HEK293 (cell line): ENCODE results near the gene STARD10.

Experiments used
- CTCF ChIA-PET: fragments of 350-600 bp; formaldehyde crosslinking; extraction: SDS; loops from one replicate; lab custom pipeline; 2021; ENCODE audit warnings: antibody characterized with exemption; lab: Yijun Ruan, JAX
- POLR2A ChIA-PET: fragments of 300-600 bp; formaldehyde crosslinking; extraction: SDS; loops from one replicate; lab custom pipeline; 2020; ENCODE audit warnings: antibody characterized with exemption, inconsistent platforms; lab: Yijun Ruan, JAX
- H3K27ac ChIP-seq: fragments of 200-500 bp; sonication (Bioruptor generic); 2 replicates; pipeline ENCODE4 v1.5.1; 2014; ENCODE audit warnings: low read depth, low read length, control low read depth, inconsistent platforms; ENCODE audit errors: extremely low read depth
- H3K36me3 ChIP-seq, 2 experiments: fragments of 200-500 bp in 1 of 2; sonication (Bioruptor generic) in 1 of 2; 1 replicate in 1 of 2; 2 replicates in 1 of 2; pipeline ENCODE4 v1.5.1; 2014 to 2017; ENCODE audit warnings: inconsistent platforms in 2 of 2, low read length in 2 of 2; ENCODE audit not compliant: control insufficient read depth in 2 of 2, insufficient read depth in 1 of 2
- H3K4me1 ChIP-seq: fragments of 200-500 bp; sonication (Bioruptor generic); 2 replicates; pipeline ENCODE4 v1.5.1; 2014; ENCODE audit warnings: mild to moderate bottlenecking, low read length, inconsistent platforms; ENCODE audit not compliant: control insufficient read depth, insufficient read depth
- H3K4me3 ChIP-seq: 2 replicates; pipeline ENCODE4 v1.5.1; 2011; ENCODE audit warnings: low read depth, mild to moderate bottlenecking, control low read depth, low read length, moderate library complexity
- H3K9me3 ChIP-seq: fragments of 200-500 bp; sonication (Bioruptor generic); 2 replicates; pipeline ENCODE4 v1.5.1; 2014; ENCODE audit warnings: low read depth, low read length, inconsistent platforms; ENCODE audit not compliant: control insufficient read depth, insufficient read depth
- AEBP2 ChIP-seq: fragments of 450-650 bp; formaldehyde crosslinking; IDR thresholded peaks from 2 replicates; pipeline ENCODE4 v1.5.1; 2016; ENCODE audit warnings: missing biosample characterization, missing genetic modification characterization, borderline replicate concordance
- ELK4 ChIP-seq: IDR thresholded peaks from 2 replicates; pipeline ENCODE4 v1.6.1; 2011; ENCODE audit warnings: mild to moderate bottlenecking, low read depth, low read length, borderline replicate concordance
- GLI4 ChIP-seq: fragments of 450-650 bp; formaldehyde crosslinking; IDR thresholded peaks from 2 replicates; pipeline ENCODE4 v1.5.1; 2016; ENCODE audit warnings: missing biosample characterization, missing genetic modification characterization
- GLIS2 ChIP-seq: fragments of 450-650 bp; formaldehyde crosslinking; IDR thresholded peaks from 2 replicates; pipeline ENCODE4 v1.5.1; 2016; ENCODE audit warnings: missing biosample characterization, missing genetic modification characterization
- KLF1 ChIP-seq: fragments of 450-650 bp; formaldehyde crosslinking; IDR thresholded peaks from 2 replicates; pipeline ENCODE4 v1.5.1; 2016; ENCODE audit warnings: missing biosample characterization, missing genetic modification characterization
- PRDM1 ChIP-seq: fragments of 450-650 bp; formaldehyde crosslinking; IDR thresholded peaks from 2 replicates; pipeline ENCODE4; 2016; ENCODE audit warnings: missing biosample characterization, missing genetic modification characterization
- PRDM4 ChIP-seq: fragments of 450-650 bp; formaldehyde crosslinking; IDR thresholded peaks from 2 replicates; pipeline ENCODE4 v1.5.1; 2017; ENCODE audit warnings: missing biosample characterization, missing genetic modification characterization
- TCF7L2 ChIP-seq: IDR thresholded peaks from 2 replicates; pipeline ENCODE4 v1.6.1; 2011; ENCODE audit warnings: low read depth, mild to moderate bottlenecking, inconsistent platforms, low read length, moderate library complexity, borderline replicate concordance
- TRIM28 ChIP-seq: IDR thresholded peaks from 2 replicates; pipeline ENCODE4 v1.6.1; 2011; ENCODE audit warnings: low read length, control low read depth, borderline replicate concordance
- ZFHX2 ChIP-seq: fragments of 450-650 bp; formaldehyde crosslinking; conservative IDR thresholded peaks from 2 replicates; pipeline ENCODE4 v1.5.1; 2016; ENCODE audit warnings: missing biosample characterization, missing genetic modification characterization
- ZNF169 ChIP-seq: fragments of 450-650 bp; formaldehyde crosslinking; IDR thresholded peaks from 2 replicates; pipeline ENCODE4 v1.5.1; 2016; ENCODE audit warnings: missing biosample characterization, missing genetic modification characterization
- ZNF37A ChIP-seq: fragments of 450-650 bp; IDR thresholded peaks from 2 replicates; pipeline ENCODE4 v1.5.1; 2018; ENCODE audit warnings: missing biosample characterization, missing genetic modification characterization
- ZNF394 ChIP-seq: fragments of 450-650 bp; formaldehyde crosslinking; IDR thresholded peaks from 2 replicates; pipeline ENCODE4 v1.5.1; 2016; ENCODE audit warnings: missing biosample characterization, missing genetic modification characterization, mild to moderate bottlenecking, moderate library complexity, borderline replicate concordance
- ZNF398 ChIP-seq: fragments of 450-650 bp; formaldehyde crosslinking; IDR thresholded peaks from 2 replicates; pipeline ENCODE4 v1.5.1; 2017; ENCODE audit warnings: missing biosample characterization, missing genetic modification characterization
- ZNF404 ChIP-seq: fragments of 450-650 bp; formaldehyde crosslinking; IDR thresholded peaks from 2 replicates; pipeline ENCODE4 v1.5.1; 2017; ENCODE audit warnings: missing biosample characterization, missing genetic modification characterization
- ZNF48 ChIP-seq: fragments of 450-650 bp; formaldehyde crosslinking; IDR thresholded peaks from 2 replicates; pipeline ENCODE4 v1.5.1; 2016; ENCODE audit warnings: missing biosample characterization, missing genetic modification characterization
- ZNF488 ChIP-seq: fragments of 450-650 bp; formaldehyde crosslinking; IDR thresholded peaks from 2 replicates; pipeline ENCODE4 v1.5.1; 2016; ENCODE audit warnings: missing biosample characterization, missing genetic modification characterization
- ZNF521 ChIP-seq: fragments of 450-650 bp; formaldehyde crosslinking; IDR thresholded peaks from 2 replicates; pipeline ENCODE4 v1.5.1; 2017; ENCODE audit warnings: missing biosample characterization, mild to moderate bottlenecking, missing genetic modification characterization
- ZNF529 ChIP-seq: fragments of 450-650 bp; formaldehyde crosslinking; IDR thresholded peaks from 2 replicates; pipeline ENCODE4 v1.5.1; 2017; ENCODE audit warnings: missing genetic modification characterization, missing biosample characterization; ENCODE audit not compliant: insufficient replicate concordance
- ZNF530 ChIP-seq: fragments of 450-650 bp; formaldehyde crosslinking; IDR thresholded peaks from 2 replicates; pipeline ENCODE4 v1.5.1; 2016; ENCODE audit warnings: low read depth, missing biosample characterization, missing genetic modification characterization
- ZNF555 ChIP-seq: fragments of 450-650 bp; formaldehyde crosslinking; conservative IDR thresholded peaks from 2 replicates; pipeline ENCODE4 v1.5.1; 2017; ENCODE audit warnings: missing biosample characterization, mild to moderate bottlenecking, missing genetic modification characterization, inconsistent platforms
- ZNF560 ChIP-seq: fragments of 450-650 bp; formaldehyde crosslinking; IDR thresholded peaks from 2 replicates; pipeline ENCODE4 v1.5.1; 2017; ENCODE audit warnings: missing biosample characterization, missing genetic modification characterization, borderline replicate concordance
- ZNF596 ChIP-seq: fragments of 450-650 bp; IDR thresholded peaks from 2 replicates; pipeline ENCODE4 v1.5.0; 2018; ENCODE audit warnings: missing biosample characterization, mild to moderate bottlenecking, missing genetic modification characterization, moderate library complexity
- ZNF629 ChIP-seq: fragments of 450-650 bp; formaldehyde crosslinking; IDR thresholded peaks from 2 replicates; pipeline ENCODE4 v1.5.1; 2017; ENCODE audit warnings: missing biosample characterization, missing genetic modification characterization
- ZNF645 ChIP-seq: fragments of 450-650 bp; formaldehyde crosslinking; IDR thresholded peaks from 2 replicates; pipeline ENCODE4; 2016; ENCODE audit warnings: missing biosample characterization, missing genetic modification characterization
- ZNF747 ChIP-seq: fragments of 450-650 bp; formaldehyde crosslinking; IDR thresholded peaks from 2 replicates; pipeline ENCODE4 v1.5.1; 2016; ENCODE audit warnings: missing biosample characterization, missing genetic modification characterization
- ZNF777 ChIP-seq: fragments of 450-650 bp; formaldehyde crosslinking; IDR thresholded peaks from 2 replicates; pipeline ENCODE4 v1.5.1; 2017; ENCODE audit warnings: missing biosample characterization, missing genetic modification characterization, borderline replicate concordance
- ZSCAN23 ChIP-seq: fragments of 450-650 bp; formaldehyde crosslinking; IDR thresholded peaks from 2 replicates; pipeline ENCODE4 v1.5.1; 2016; ENCODE audit warnings: missing biosample characterization, missing genetic modification characterization

STARD10 gene

GRCh38 chr11:72826191-72826941, 32.5 kb upstream of the STARD10 start:
- CTCF ChIA-PET, result interaction anchor here (0.6 kb wide), 1 partner anchor 100 kb away, joined by 3 read pairs; no protein-coding TSS in a partner anchor
- no peak for TF ChIP-seq ZFHX2 (tag by site-specific recombination)
- TF ChIP-seq ZNF529, result no peak
- no peak for TF ChIP-seq TRIM28
- TF ChIP-seq ELK4, result no peak
- TF ChIP-seq ZNF394, result no peak
- TF ChIP-seq ZNF747, result no peak
- no peak for TF ChIP-seq ZNF555 (tag by site-specific recombination)
- TF ChIP-seq ZNF404 (tag by site-specific recombination), result no peak
- TF ChIP-seq ZNF398 (tag by site-specific recombination), result no peak
- TF ChIP-seq ZNF645, result no peak
- TF ChIP-seq KLF1 (tag by site-specific recombination), result no peak
- no peak for TF ChIP-seq TCF7L2
- TF ChIP-seq ZNF488 (tag by site-specific recombination), result no peak
- TF ChIP-seq ZNF777 (tag by site-specific recombination), result no peak
- no peak for TF ChIP-seq ZNF48 (tag by site-specific recombination)
- no peak for TF ChIP-seq ZNF629 (tag by site-specific recombination)
- no peak for TF ChIP-seq ZNF169
- TF ChIP-seq ZNF521, result no peak
- H3K4me3 ChIP-seq, result no peak overlapping the region
- no peaks in the 10 kb centered on the region for H3K4me1 ChIP-seq
- no peak overlapping the region for H3K27ac ChIP-seq
- no peaks in the 10 kb centered on the region for H3K9me3 ChIP-seq
- no peaks in the 10 kb centered on the region for H3K36me3 ChIP-seq
- POLR2A ChIA-PET, result no interaction called here

GRCh38 chr11:72825661-72826060, 31.8 kb upstream of the STARD10 start:
- Histone ChIP-seq H3K4me3 (no peak overlapping the region), H3K9me3 (no peaks in the 10 kb centered on the region), H3K36me3 (no peaks in the 10 kb centered on the region), H3K27ac (no peak overlapping the region), H3K4me1 (no peaks in the 10 kb centered on the region)
- CTCF ChIA-PET, result no interaction called here
- POLR2A ChIA-PET, result interaction anchor here (0.6 kb wide), 1 partner anchor 14 kb away, joined by 7 read pairs; no protein-coding TSS in a partner anchor
- TF ChIP-seq ZSCAN23 (tag by site-specific recombination), result no peak
- no peak for TF ChIP-seq GLIS2 (tag by site-specific recombination)
- TF ChIP-seq ZNF596 (tag by site-specific recombination), result no peak
- no peak for TF ChIP-seq ZNF530
- TF ChIP-seq PRDM1 (tag by site-specific recombination), result no peak
- TF ChIP-seq AEBP2 (tag by site-specific recombination), result no peak
- no peak for TF ChIP-seq ZNF777 (tag by site-specific recombination)
- no peak for TF ChIP-seq ZNF560 (tag by site-specific recombination)
- TF ChIP-seq PRDM4 (tag by site-specific recombination), result no peak
- TF ChIP-seq ZNF37A (tag by site-specific recombination), result no peak
- TF ChIP-seq GLI4 (tag by site-specific recombination), result no peak
